IMR-90 (cell line): ENCODE results near the gene UACA. TPM values are rescaled to one million over a fixed set of nuclear protein-coding genes. Genes with fewer than 3 reads are reported as not detected.

ENCODE experiments used
- ATAC-seq: fragments of 200-7000 bp; cut with Tn5 transposase; 2 replicates; pipeline ENCODE4 v1.9.1; 2020; ENCODE audit warnings: low read depth, mild to moderate bottlenecking, moderate library complexity
- BruUV-seq: library from RNA; stranded (reverse); fragments of 400-500 nt; replicated peaks from 2 replicates; lab custom pipeline; 2021; lab: Mats Ljungman, UMichigan
- CTCF ChIA-PET: fragments of 300-600 bp; formaldehyde crosslinking; extraction: SDS; loops from one replicate; lab custom pipeline; 2021; ENCODE audit warnings: antibody characterized with exemption; lab: Yijun Ruan, JAX
- POLR2A ChIA-PET: fragments of 300-600 bp; sonication (Branson Sonifier 250); formaldehyde crosslinking; loops from one replicate; lab custom pipeline; 2022; ENCODE audit warnings: antibody characterized with exemption; ENCODE audit not compliant: unreplicated experiment; lab: Charles Lee
- DNase-seq: peaks from one replicate; pipeline ENCODE4 v3.0.0; 2013
- H2AFZ ChIP-seq: replicated peaks from 2 replicates; pipeline ENCODE3; 2013; ENCODE audit warnings: low read length, mild to moderate bottlenecking; ENCODE audit not compliant: poor library complexity
- H2AK5ac ChIP-seq: 2 replicates; pipeline ENCODE4 v1.6.1; 2013; ENCODE audit warnings: low read depth, low read length, inconsistent platforms
- H2AK9ac ChIP-seq: replicated peaks from 2 replicates; pipeline ENCODE3; 2013; ENCODE audit warnings: mild to moderate bottlenecking, low read depth, low read length, moderate library complexity; ENCODE audit not compliant: poor library complexity
- H2BK120ac ChIP-seq: 2 replicates; pipeline ENCODE4 v1.6.1; 2013; ENCODE audit warnings: low read depth, low read length, inconsistent platforms
- H2BK15ac ChIP-seq: 3 replicates; pipeline ENCODE4 v1.6.1; 2013; ENCODE audit warnings: low read depth, low read length, inconsistent platforms
- H2BK20ac ChIP-seq: 2 replicates; pipeline ENCODE4 v1.6.1; 2013; ENCODE audit warnings: low read depth, mild to moderate bottlenecking, inconsistent platforms, low read length, moderate library complexity
- H2BK5ac ChIP-seq: 2 replicates; pipeline ENCODE4 v1.6.1; 2013; ENCODE audit warnings: mild to moderate bottlenecking, low read depth, low read length, inconsistent platforms; ENCODE audit not compliant: poor library complexity, severe bottlenecking
- H3K14ac ChIP-seq: replicated peaks from 2 replicates; pipeline ENCODE4 v1.6.1; 2013; ENCODE audit warnings: low read depth, low read length, inconsistent platforms
- H3K18ac ChIP-seq: 2 replicates; pipeline ENCODE4 v1.6.1; 2013; ENCODE audit warnings: low read depth, low read length, control low read depth
- H3K23ac ChIP-seq: 2 replicates; pipeline ENCODE4 v1.6.1; 2013; ENCODE audit warnings: low read depth, low read length, inconsistent platforms
- H3K27ac ChIP-seq: 2 replicates; pipeline ENCODE4 v1.5.1; 2013; ENCODE audit warnings: mild to moderate bottlenecking, control low read depth, low read length; ENCODE audit not compliant: insufficient read depth
- H3K27me3 ChIP-seq: 2 replicates; pipeline ENCODE4 v1.6.1; 2013; ENCODE audit warnings: low read length; ENCODE audit not compliant: control insufficient read depth, insufficient read depth
- H3K36me3 ChIP-seq: 2 replicates; pipeline ENCODE4 v1.6.1; 2013; ENCODE audit warnings: low read length, mixed read lengths; ENCODE audit not compliant: control insufficient read depth, insufficient read depth
- H3K4ac ChIP-seq: 2 replicates; pipeline ENCODE4 v1.6.1; 2013; ENCODE audit warnings: low read depth, low read length, inconsistent platforms
- H3K4me1 ChIP-seq: 2 replicates; pipeline ENCODE4 v1.6.1; 2013; ENCODE audit warnings: low read length, mixed read lengths; ENCODE audit not compliant: control insufficient read depth, insufficient read depth
- H3K4me2 ChIP-seq: 2 replicates; pipeline ENCODE4 v1.6.1; 2013; ENCODE audit warnings: low read depth, mild to moderate bottlenecking, control low read depth, low read length, moderate library complexity
- H3K4me3 ChIP-seq: 2 replicates; pipeline ENCODE4 v1.5.1; 2013; ENCODE audit warnings: low read depth, mild to moderate bottlenecking, control low read depth, low read length, moderate library complexity; ENCODE audit not compliant: insufficient read depth
- H3K56ac ChIP-seq: 2 replicates; pipeline ENCODE4 v1.6.1; 2013; ENCODE audit warnings: low read length, inconsistent platforms; ENCODE audit not compliant: insufficient read depth; ENCODE audit errors: extremely low read depth
- H3K79me1 ChIP-seq, 2 experiments: 2 replicates each; pipeline ENCODE4 v1.6.1; 2013; ENCODE audit warnings: low read length in 2 of 2, inconsistent platforms in 1 of 2, low read depth in 1 of 2
- H3K9ac ChIP-seq: 2 replicates; pipeline ENCODE4 v1.6.1; 2013; ENCODE audit warnings: low read depth, low read length, control low read depth
- H3K9me1 ChIP-seq: 2 replicates; pipeline ENCODE4 v1.6.1; 2013; ENCODE audit warnings: low read length, inconsistent platforms; ENCODE audit not compliant: insufficient read depth
- H3K9me3 ChIP-seq: 2 replicates; pipeline ENCODE4 v1.6.1; 2013; ENCODE audit warnings: low read length; ENCODE audit not compliant: control insufficient read depth, insufficient read depth
- H4K20me1 ChIP-seq: 2 replicates; pipeline ENCODE4 v1.6.1; 2013; ENCODE audit warnings: low read length, inconsistent platforms; ENCODE audit not compliant: insufficient read depth
- H4K5ac ChIP-seq: 2 replicates; pipeline ENCODE4 v1.6.1; 2013; ENCODE audit warnings: mild to moderate bottlenecking, low read depth, low read length, control low read depth
- H4K8ac ChIP-seq, 2 experiments: 2 replicates each; pipeline ENCODE4 v1.6.1; 2013; ENCODE audit warnings: low read depth in 2 of 2, low read length in 2 of 2, control low read depth in 1 of 2, inconsistent platforms in 1 of 2
- H4K91ac ChIP-seq: 2 replicates; pipeline ENCODE4 v1.6.1; 2013; ENCODE audit warnings: low read depth, low read length, inconsistent platforms; ENCODE audit not compliant: insufficient read depth
- CHD1 ChIP-seq: IDR thresholded peaks from 2 replicates; pipeline ENCODE4 v1.6.1; 2012; ENCODE audit warnings: low read depth, low read length, improper control_type of control experiment
- CTCF ChIP-seq: conservative IDR thresholded peaks from 2 replicates; pipeline ENCODE4 v1.5.1; 2012; ENCODE audit warnings: mild to moderate bottlenecking, low read depth, low read length, improper control_type of control experiment
- RFX5 ChIP-seq: IDR thresholded peaks from 2 replicates; pipeline ENCODE4 v1.8.0; 2012; ENCODE audit warnings: low read depth, mild to moderate bottlenecking, low read length, moderate library complexity
- WGBS, 2 experiments: methylation state at CpG; one replicate each; pipeline versions ENCODE4 v1.1.5 to v1.1.7; 2013; ENCODE audit warnings: missing lambda C conversion rate in 2 of 2; ENCODE audit not compliant: insufficient read length in 1 of 2; ENCODE audit errors: extremely low coverage in 2 of 2; 5-methylcytosine and 5-hydroxymethylcytosine counted together
- dilution Hi-C: fragments of 300-500 bp; cut with HindIII; formaldehyde crosslinking; loops from one replicate; pipeline ENCODE4 v1.14.3; 2018; ENCODE audit warnings: low sequenced_read_pairs; ENCODE audit not compliant: unreplicated experiment
- in situ Hi-C: fragments of 300-500 bp; cut with MboI; formaldehyde crosslinking; loops from 3 replicates; pipeline ENCODE4 v1.14.3; 2019; ENCODE audit warnings: low sequenced_read_pairs, inconsistent platforms, mixed read lengths
- intact Hi-C: fragments of 100-400 bp; cut with micrococcal nuclease; formaldehyde crosslinking; loops from 2 replicates; pipeline ENCODE4 v1.10.0; 2022
- polyA plus RNA-seq, 3 experiments: library from polyadenylated mRNA; depleted of rRNA; stranded (reverse); fragments of >200 nt; gene quantifications; 2 replicates each; pipeline ENCODE4 v1.2.3, GENCODE V29; 2012; ENCODE audit warnings: low replicate concordance in 1 of 3
- total RNA-seq: library from RNA; depleted of rRNA; stranded (reverse); fragments of >200 nt; gene quantifications from 2 replicates; pipeline ENCODE4 v1.2.3, GENCODE V29; 2012
- TF ChIP-seq, protein P1 (sequence below): fragments of 150-350 bp; IDR thresholded peaks from 2 replicates; pipeline ENCODE4 v1.6.1; 2017; ENCODE audit warnings: mild to moderate bottlenecking, antibody characterized with exemption, low read length, low read depth

Gene UACA
- total and polyA plus RNA-seq, 2 of the 4 experiments (the other 2 are of a cell fraction): 156 to 507 TPM

DNA sequence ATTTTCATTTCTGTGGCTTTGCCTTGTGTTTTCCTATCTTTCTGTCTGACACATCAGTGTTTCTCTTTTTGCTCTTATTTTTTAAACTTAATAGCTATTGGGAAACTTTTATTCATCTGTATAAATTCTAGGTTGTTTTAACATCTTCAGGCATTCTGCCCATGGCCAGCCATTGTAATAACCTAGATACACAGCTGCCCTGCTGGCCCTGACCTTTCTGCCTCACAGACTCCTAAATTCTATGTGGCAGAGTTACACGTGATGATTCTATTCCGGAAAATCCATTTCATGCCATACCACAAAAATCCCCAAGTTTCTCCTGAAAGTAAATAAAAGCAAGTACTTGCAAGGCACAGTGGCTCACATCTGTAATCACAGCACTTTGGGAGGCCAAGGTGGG is 150.1 kb downstream of the UACA start:
- dilution Hi-C loops: no loop called here
- CTCF ChIA-PET: no interaction called here
- no CpG with 5 or more reads among the region's 2 CpGs for WGBS, 2 experiments

More for the DNA sequence above, 150.1 kb downstream of the UACA start:
- H3K23ac ChIP-seq: no peak overlapping the region
- H3K4me1 ChIP-seq: peaks cover 4% of the 10 kb centered on the region
- no peak overlapping the region for H3K27ac ChIP-seq
- peaks cover 2% of the 10 kb centered on the region; the same call in 1 of the 2 replicates for H3K27me3 ChIP-seq
- no peak overlapping the region for H2AK9ac ChIP-seq
- no peak overlapping the region for H2BK5ac ChIP-seq
- no peak overlapping the region for H2AK5ac ChIP-seq
- no peak overlapping the region for H3K14ac ChIP-seq
- BruUV-seq: no TSS peak
- H3K4me2 ChIP-seq: no peak overlapping the region
- H3K9me3 ChIP-seq: 0 out of 2 replicates have a peak, but pooled peaks cover 2% of the 10 kb centered on the region
- no peaks in the 10 kb centered on the region for H3K79me1 ChIP-seq
- H4K20me1 ChIP-seq: no peaks in the 10 kb centered on the region
- H4K91ac ChIP-seq: no peak overlapping the region
- no peak overlapping the region for H3K4ac ChIP-seq
- H4K8ac ChIP-seq: no peak overlapping the region
- TF ChIP-seq, protein P1, sequence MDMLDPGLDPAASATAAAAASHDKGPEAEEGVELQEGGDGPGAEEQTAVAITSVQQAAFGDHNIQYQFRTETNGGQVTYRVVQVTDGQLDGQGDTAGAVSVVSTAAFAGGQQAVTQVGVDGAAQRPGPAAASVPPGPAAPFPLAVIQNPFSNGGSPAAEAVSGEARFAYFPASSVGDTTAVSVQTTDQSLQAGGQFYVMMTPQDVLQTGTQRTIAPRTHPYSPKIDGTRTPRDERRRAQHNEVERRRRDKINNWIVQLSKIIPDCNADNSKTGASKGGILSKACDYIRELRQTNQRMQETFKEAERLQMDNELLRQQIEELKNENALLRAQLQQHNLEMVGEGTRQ: no peak
- TF ChIP-seq CHD1: no peak
- TF ChIP-seq CTCF: no peak
- TF ChIP-seq RFX5: no peak
- POLR2A ChIA-PET: no interaction called here
- intact Hi-C loops: no loop called here
- no peak overlapping the region for H2BK120ac ChIP-seq
- H2BK15ac ChIP-seq: no peak overlapping the region
- in situ Hi-C loops: no loop called here
- H3K9me1 ChIP-seq: peaks cover 3% of the 10 kb centered on the region
- no peak overlapping the region for H3K18ac ChIP-seq
- DNase-seq (no peak), ATAC-seq (no peak)
- H2BK20ac ChIP-seq: no peak overlapping the region
- H3K56ac ChIP-seq: no peak overlapping the region
- no peak overlapping the region for H3K4me3 ChIP-seq
- no peak overlapping the region for H4K5ac ChIP-seq
- no peak overlapping the region for H3K9ac ChIP-seq
- no peaks in the 10 kb centered on the region for H3K36me3 ChIP-seq
- H2AFZ ChIP-seq: no peak overlapping the region
